Mesenchymal stem cell (in vitro differentiated cells and primary cell): Measurements from ENCODE around the gene CYP11A1.
A peak's percentile ranks its signal among the peaks of the same experiment; 100 is the strongest.

Experiments
- DNase-seq: peaks from one replicate; pipeline ENCODE4 v3.0.0-alpha.2; 2013
- H2AFZ ChIP-seq: one replicate; pipeline ENCODE4 v1.6.1; 2013; ENCODE audit warnings: low read depth, mild to moderate bottlenecking, control low read depth, inconsistent platforms, low read length, moderate library complexity
- H2AK5ac ChIP-seq: 2 replicates; pipeline ENCODE4 v1.6.1; 2013; ENCODE audit warnings: low read length, moderate library complexity, mild to moderate bottlenecking, inconsistent platforms; ENCODE audit not compliant: severe bottlenecking
- H2BK120ac ChIP-seq: one replicate; pipeline ENCODE4 v1.6.1; 2013; ENCODE audit warnings: low read depth, mild to moderate bottlenecking, inconsistent platforms, low read length, moderate library complexity
- H2BK12ac ChIP-seq, 2 experiments: one replicate each; pipeline ENCODE4 v1.6.1; 2013; ENCODE audit warnings: inconsistent platforms in 2 of 2, low read length in 2 of 2, mild to moderate bottlenecking in 2 of 2, moderate library complexity in 2 of 2, control low read depth in 1 of 2
- H2BK15ac ChIP-seq: one replicate; pipeline ENCODE4 v1.6.1; 2013; ENCODE audit warnings: mild to moderate bottlenecking, low read depth, inconsistent platforms; ENCODE audit not compliant: poor library complexity, severe bottlenecking
- H2BK5ac ChIP-seq: 2 replicates; pipeline ENCODE4 v1.6.1; 2013; ENCODE audit warnings: low read depth, mild to moderate bottlenecking, low read length, control low read depth, inconsistent platforms; ENCODE audit not compliant: poor library complexity, severe bottlenecking
- H3K14ac ChIP-seq, 2 experiments: one replicate each; pipeline ENCODE4 v1.6.1; 2013; ENCODE audit warnings: inconsistent platforms in 2 of 2, low read length in 2 of 2, control low read depth in 1 of 2, mild to moderate bottlenecking in 1 of 2, moderate library complexity in 1 of 2
- H3K18ac ChIP-seq, 2 experiments: one replicate each; pipeline ENCODE4 v1.6.1; 2013; ENCODE audit warnings: inconsistent platforms in 2 of 2, low read length in 2 of 2, control low read depth in 1 of 2, low read depth in 1 of 2, mild to moderate bottlenecking in 1 of 2
- H3K23ac ChIP-seq, 2 experiments: one replicate each; pipeline ENCODE4 v1.6.1; 2013; ENCODE audit warnings: inconsistent platforms in 2 of 2, low read length in 2 of 2, mild to moderate bottlenecking in 2 of 2, moderate library complexity in 2 of 2, control low read depth in 1 of 2
- H3K27ac ChIP-seq: 2 replicates; pipeline ENCODE4 v1.5.1; 2013; ENCODE audit warnings: mild to moderate bottlenecking, moderate library complexity, low read length, control low read depth, inconsistent platforms; ENCODE audit not compliant: poor library complexity, severe bottlenecking
- H3K27me3 ChIP-seq, 2 experiments: 2 replicates each; pipeline versions ENCODE4 v1.6.1 to v1.7.0; 2013; ENCODE audit warnings: low read length in 2 of 2, mild to moderate bottlenecking in 2 of 2, moderate library complexity in 2 of 2, control low read depth in 1 of 2, inconsistent platforms in 1 of 2; ENCODE audit not compliant: control insufficient read depth in 1 of 2, insufficient read depth in 1 of 2
- H3K36me3 ChIP-seq, 2 experiments: 2 replicates each; pipeline versions ENCODE4 v1.6.1 to v1.7.0; 2013; ENCODE audit warnings: low read length in 2 of 2, control low read depth in 1 of 2, inconsistent platforms in 1 of 2, low read depth in 1 of 2, mild to moderate bottlenecking in 1 of 2; ENCODE audit not compliant: insufficient read depth in 2 of 2, control insufficient read depth in 1 of 2
- H3K4ac ChIP-seq, 2 experiments: one replicate each; pipeline ENCODE4 v1.6.1; 2013; ENCODE audit warnings: inconsistent platforms in 2 of 2, low read length in 2 of 2, mild to moderate bottlenecking in 2 of 2, moderate library complexity in 2 of 2, control low read depth in 1 of 2, low read depth in 1 of 2
- H3K4me1 ChIP-seq: 2 replicates; pipeline ENCODE4 v1.6.1; 2013; ENCODE audit warnings: low read depth, low read length, control low read depth; ENCODE audit not compliant: control insufficient read depth, insufficient read depth
- H3K4me2 ChIP-seq: 2 replicates; pipeline ENCODE4 v1.6.1; 2013; ENCODE audit warnings: low read length, mild to moderate bottlenecking, inconsistent platforms; ENCODE audit not compliant: poor library complexity, severe bottlenecking
- H3K4me3 ChIP-seq, 2 experiments: 2 replicates each; pipeline versions ENCODE4 v1.5.1 to v1.7.0; 2013; ENCODE audit warnings: low read length in 2 of 2, mild to moderate bottlenecking in 2 of 2, control low read depth in 1 of 2, low read depth in 1 of 2; ENCODE audit not compliant: insufficient read depth in 1 of 2
- H3K79me1 ChIP-seq: replicated peaks from 2 replicates; pipeline ENCODE4 v1.6.1; 2013; ENCODE audit warnings: mild to moderate bottlenecking, control low read depth, low read length, inconsistent platforms; ENCODE audit not compliant: poor library complexity, severe bottlenecking
- H3K9ac ChIP-seq: 2 replicates; pipeline ENCODE4 v1.7.0; 2013; ENCODE audit warnings: mild to moderate bottlenecking, low read length, moderate library complexity
- H3K9me3 ChIP-seq: 2 replicates; pipeline ENCODE4 v1.7.0; 2013; ENCODE audit warnings: mild to moderate bottlenecking, low read length; ENCODE audit not compliant: control insufficient read depth
- H4K8ac ChIP-seq: one replicate; pipeline ENCODE4 v1.6.1; 2013; ENCODE audit warnings: inconsistent platforms, mild to moderate bottlenecking, low read length, moderate library complexity
- H4K91ac ChIP-seq: one replicate; pipeline ENCODE4 v1.6.1; 2013; ENCODE audit warnings: mild to moderate bottlenecking, low read length, inconsistent platforms
- WGBS: methylation state at CpG from one replicate; pipeline ENCODE4 v1.1.7; 2013; ENCODE audit warnings: mixed read lengths; 5-methylcytosine and 5-hydroxymethylcytosine counted together

CYP11A1 gene

DNA sequence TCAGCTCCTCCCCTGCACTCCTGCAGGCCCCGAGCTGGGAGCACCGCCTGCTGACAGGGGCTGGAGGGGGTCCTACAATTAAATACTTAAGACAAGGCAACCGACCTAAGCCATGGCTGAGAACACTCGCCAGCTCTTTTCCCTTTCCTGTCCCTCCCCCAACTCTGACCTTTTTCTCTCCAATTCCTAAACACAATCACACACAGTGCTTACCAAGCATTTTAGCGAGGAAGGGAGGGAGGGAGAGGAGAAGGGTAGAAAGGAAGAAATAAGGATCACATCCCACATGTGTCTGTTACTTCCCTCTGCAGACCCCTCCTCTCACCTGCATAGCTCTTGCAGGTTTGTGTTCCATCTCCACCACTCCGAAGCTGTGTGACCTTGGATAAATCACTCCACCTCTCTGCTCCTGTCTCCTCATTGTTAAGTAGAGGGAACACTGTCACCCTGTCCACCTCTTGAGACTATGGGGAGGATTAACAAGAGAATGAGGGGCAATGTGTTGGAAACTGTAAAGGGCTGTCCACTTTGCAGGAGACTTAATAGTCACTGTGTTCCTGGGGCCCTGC lies 63.6 kb downstream of the CYP11A1 start:
- Histone ChIP-seq H3K18ac (no peak overlapping the region), H4K8ac (no peak overlapping the region), H3K27me3 (peaks cover 74 to 93% of the 10 kb centered on the region in 2 experiments), H3K14ac (no peak overlapping the region), H3K4me1 (peaks cover 13% of the 10 kb centered on the region), H2BK5ac (no peak overlapping the region), H3K36me3 (no peaks in the 10 kb centered on the region), H2AK5ac (no peak overlapping the region), H3K9me3 (no peaks in the 10 kb centered on the region), H3K79me1 (no peaks in the 10 kb centered on the region), H4K91ac (peak overlapping the region; percentile 18), H3K4me3 (no peak overlapping the region), H2BK12ac (no peak overlapping the region), H3K4me2 (no peak overlapping the region), H3K9ac (no peak overlapping the region), H3K23ac (no peak overlapping the region), H3K27ac (no peak overlapping the region), H3K4ac (no peak overlapping the region), H2AFZ (no peak overlapping the region), H2BK15ac (no peak overlapping the region), H2BK120ac (no peak overlapping the region)
- no peak for DNase-seq
- 11% methylated on average over 3 of the region's 6 CpGs for WGBS

DNA sequence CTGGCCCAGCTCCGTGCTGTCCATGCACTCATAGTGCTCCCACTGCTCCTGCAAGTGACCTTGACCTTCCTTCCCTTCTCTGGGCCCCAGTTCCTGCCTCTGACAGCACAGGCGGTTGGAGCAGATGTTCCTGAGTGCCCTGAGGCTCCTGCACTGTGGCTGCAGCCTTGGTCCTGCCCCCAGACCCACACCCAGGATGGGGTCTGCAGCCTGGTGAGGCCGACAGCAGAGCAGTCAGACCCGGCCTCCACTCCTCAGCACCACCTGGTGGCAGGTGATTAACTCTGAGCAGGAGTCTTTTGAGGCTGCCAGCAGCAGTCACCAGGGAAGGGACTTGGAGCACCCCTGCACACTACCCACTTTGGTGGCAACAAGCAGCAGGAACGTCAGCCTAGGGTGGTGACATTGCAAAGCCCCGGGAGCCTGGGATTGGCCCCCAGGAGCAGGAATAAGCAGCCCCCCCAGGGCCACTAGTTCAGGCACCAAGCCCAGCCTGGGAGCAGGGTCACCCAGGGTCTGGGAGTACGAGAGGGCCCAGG lies 64.6 kb downstream of the CYP11A1 start:
- Histone ChIP-seq H3K4ac (no peak overlapping the region), H3K14ac (peak overlapping the region in 1 of 2 experiments; percentile 12), H3K27ac (no peak overlapping the region), H3K9ac (no peak overlapping the region), H3K79me1 (no peaks in the 10 kb centered on the region), H3K36me3 (no peaks in the 10 kb centered on the region), H3K4me3 (no peak overlapping the region), H2AFZ (no peak overlapping the region), H4K8ac (peak overlapping the region; percentile 62), H3K23ac (no peak overlapping the region), H3K4me1 (peaks cover 13% of the 10 kb centered on the region), H4K91ac (no peak overlapping the region), H3K9me3 (no peaks in the 10 kb centered on the region), H2BK5ac (no peak overlapping the region), H2BK15ac (no peak overlapping the region), H2AK5ac (no peak overlapping the region), H3K4me2 (no peak overlapping the region), H3K18ac (peak overlapping the region in 1 of 2 experiments; percentile 50), H2BK12ac (no peak overlapping the region), H2BK120ac (no peak overlapping the region), H3K27me3 (peaks cover 71 to 93% of the 10 kb centered on the region in 2 experiments)
- WGBS = 8% methylated on average over 6 of the region's 7 CpGs
- no peak for DNase-seq

DNA sequence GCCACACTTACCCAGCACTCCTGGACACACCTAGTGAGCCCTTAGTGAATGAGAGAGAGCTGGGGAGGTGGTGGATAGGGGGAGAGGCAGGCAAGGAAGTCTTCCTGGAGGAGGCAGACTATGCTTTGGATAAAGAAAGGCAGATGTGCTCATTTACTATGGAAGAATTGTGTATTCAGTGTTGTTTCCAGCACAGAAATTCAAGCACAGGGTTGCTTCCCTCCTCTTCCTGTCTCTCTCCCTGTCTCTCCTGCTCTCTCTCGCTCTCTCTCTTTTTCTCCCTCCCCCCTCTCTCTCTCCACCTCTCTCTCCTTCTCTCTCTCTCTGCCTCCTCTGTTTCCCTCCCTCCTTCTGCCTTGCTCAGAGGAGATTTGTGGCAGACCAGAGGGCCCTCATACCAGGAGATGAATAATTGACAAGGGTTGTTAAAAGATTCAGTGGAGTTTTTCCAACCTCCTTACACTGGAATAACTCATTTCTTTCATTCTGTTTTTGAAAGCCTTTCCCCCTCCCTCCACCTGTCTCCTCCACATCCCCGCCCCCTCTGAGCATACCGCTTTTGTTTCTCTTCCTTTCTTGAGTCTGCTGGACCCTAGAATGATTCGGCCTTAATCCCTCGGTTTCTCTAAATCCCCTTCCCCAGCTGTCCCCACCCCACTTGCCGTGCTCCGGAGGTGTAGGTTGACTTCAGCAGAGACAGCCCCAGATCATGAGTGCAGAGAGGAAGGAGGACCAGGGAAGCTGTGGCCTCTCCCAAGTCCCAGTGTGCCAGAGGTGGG lies 65.7 kb downstream of the CYP11A1 start:
- Histone ChIP-seq H3K4me3 (no peak overlapping the region), H3K14ac (no peak overlapping the region)
- WGBS = 43% methylated on average over 7 of the region's 7 CpGs

DNA sequence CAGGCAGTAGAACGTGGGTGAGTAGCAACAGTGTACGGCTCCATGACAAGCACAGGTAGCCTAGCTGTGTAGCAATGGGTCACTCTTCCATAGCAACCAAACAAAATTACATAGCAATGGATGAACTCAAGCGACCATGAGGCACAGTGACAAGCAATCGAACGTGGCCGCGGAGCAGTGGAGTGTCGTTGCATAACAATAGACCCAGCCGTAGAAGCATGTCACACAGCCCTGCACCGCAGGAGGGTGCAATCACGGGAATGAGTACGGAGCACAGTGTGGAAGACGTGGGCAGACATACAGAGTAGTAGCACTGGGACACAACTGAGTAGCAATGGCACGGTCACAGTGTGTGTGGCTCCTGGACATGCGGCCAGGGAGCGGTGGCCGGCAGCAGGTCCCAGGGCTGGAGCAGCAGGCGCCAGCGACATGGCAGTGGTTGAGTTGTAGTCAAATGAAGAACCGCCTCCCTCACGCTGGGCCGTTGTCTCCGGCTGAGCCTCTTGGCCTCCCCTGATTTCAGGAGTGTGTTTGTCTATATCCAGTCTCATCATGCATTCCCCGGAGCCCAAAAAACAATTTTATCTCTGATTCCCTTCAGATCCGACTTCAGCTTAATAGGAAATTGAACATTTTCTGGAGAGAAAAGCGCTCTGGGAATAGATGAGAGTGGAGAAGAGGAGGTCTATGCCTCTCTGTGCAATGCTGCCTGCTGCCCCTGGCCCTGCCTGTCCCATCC lies 67.2 kb downstream of the CYP11A1 start:
- Histone ChIP-seq H3K4me1 (peaks cover 13% of the 10 kb centered on the region), H2AK5ac (no peak overlapping the region), H2AFZ (no peak overlapping the region), H3K9me3 (no peaks in the 10 kb centered on the region), H2BK12ac (no peak overlapping the region), H2BK120ac (no peak overlapping the region), H3K79me1 (no peaks in the 10 kb centered on the region), H2BK5ac (no peak overlapping the region), H3K27me3 (peaks cover 69 to 91% of the 10 kb centered on the region in 2 experiments), H3K4me2 (no peak overlapping the region), H4K91ac (no peak overlapping the region), H3K4ac (no peak overlapping the region), H3K36me3 (no peaks in the 10 kb centered on the region), H3K23ac (no peak overlapping the region), H2BK15ac (no peak overlapping the region), H3K27ac (no peak overlapping the region), H3K14ac (no peak overlapping the region), H3K18ac (no peak overlapping the region), H4K8ac (no peak overlapping the region), H3K9ac (no peak overlapping the region), H3K4me3 (no peak overlapping the region)
- DNase-seq = no peak
- WGBS = 66% methylated on average over 24 of the region's 26 CpGs

More for the DNA sequence above, 65.7 kb downstream of the CYP11A1 start:
- Histone ChIP-seq H3K27ac (no peak overlapping the region), H3K23ac (no peak overlapping the region), H3K36me3 (no peaks in the 10 kb centered on the region), H2BK12ac (no peak overlapping the region), H3K4ac (no peak overlapping the region), H3K79me1 (no peaks in the 10 kb centered on the region), H2AFZ (no peak overlapping the region), H3K9ac (no peak overlapping the region), H3K9me3 (no peaks in the 10 kb centered on the region), H3K4me1 (peaks cover 13% of the 10 kb centered on the region), H2BK120ac (no peak overlapping the region), H4K91ac (no peak overlapping the region), H2BK15ac (no peak overlapping the region), H3K27me3 (peaks cover 75 to 96% of the 10 kb centered on the region in 2 experiments), H4K8ac (no peak overlapping the region), H2BK5ac (no peak overlapping the region), H3K18ac (no peak overlapping the region), H2AK5ac (peak overlapping the region; percentile 11), H3K4me2 (peak overlapping the region; percentile 14)
- DNase-seq = no peak
